ENCODE results near the gene CDCA5. TPM values are rescaled to one million over a fixed set of nuclear protein-coding genes. Genes with fewer than 3 reads are reported as not detected.

The CDCA5 gene
- total RNA-seq, 1 experiment from 2014 or later: 78.4 TPM

DNA sequence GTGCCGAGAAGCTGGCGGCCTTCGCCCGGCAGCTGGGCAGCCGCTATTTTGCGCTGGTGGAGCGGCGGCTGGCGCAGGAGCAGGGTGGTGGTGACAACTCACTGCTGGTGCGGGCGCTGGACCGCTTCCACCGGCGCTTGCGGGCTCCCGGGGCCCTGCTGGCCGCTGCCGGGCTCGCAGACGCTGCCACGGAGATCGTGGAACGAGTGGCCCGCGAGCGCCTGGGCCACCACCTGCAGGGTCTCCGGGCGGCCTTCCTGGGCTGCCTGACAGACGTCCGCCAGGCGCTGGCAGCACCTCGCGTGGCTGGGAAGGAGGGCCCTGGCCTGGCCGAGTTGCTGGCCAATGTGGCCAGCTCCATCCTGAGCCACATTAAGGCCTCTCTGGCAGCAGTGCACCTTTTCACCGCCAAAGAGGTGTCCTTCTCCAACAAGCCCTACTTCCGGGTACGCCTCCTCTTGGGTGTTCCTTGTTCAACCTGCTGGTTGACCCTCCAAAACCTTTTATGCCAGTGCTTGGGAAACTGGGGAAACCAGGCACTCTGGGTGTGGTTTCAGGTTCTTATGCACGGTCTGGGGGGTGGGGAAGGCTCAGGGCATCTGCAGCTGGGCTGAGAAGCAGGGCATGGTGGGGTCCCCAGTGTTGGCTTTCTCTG, 24.8 kb upstream of the CDCA5 start:
- DNase-seq (ENCODE audit: low read depth): no peak

DNA sequence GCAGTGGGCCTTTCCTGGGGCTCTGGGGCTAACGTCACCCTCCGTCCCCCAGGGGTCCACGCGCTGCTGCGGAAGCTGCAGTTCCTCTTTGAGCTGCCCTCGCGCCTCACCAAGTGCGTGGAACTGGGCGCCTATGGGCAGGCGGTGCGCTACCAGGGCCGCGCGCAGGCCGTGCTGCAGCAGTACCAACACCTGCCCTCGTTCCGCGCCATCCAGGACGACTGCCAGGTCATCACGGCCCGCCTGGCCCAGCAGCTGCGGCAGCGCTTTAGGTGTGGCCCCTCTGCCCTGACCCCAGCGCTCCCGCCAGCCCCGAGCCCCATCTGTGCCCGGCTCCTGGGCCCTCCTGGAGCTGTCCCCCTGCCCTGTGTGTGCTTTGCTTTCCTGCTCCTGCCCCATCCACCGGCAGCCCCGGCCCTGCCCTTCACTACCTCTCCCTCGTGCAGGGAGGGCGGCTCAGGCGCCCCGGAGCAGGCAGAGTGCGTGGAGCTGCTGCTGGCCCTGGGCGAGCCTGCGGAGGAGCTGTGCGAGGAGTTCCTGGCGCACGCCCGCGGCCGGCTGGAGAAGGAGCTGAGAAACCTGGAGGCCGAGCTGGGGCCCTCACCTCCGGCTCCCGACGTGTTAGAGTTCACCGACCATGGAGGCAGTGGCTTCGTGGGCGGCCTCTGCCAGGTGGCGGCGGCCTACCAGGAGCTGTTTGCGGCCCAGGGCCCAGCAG, 24.1 kb upstream of the CDCA5 start:
- no peak for DNase-seq (ENCODE audit: low read depth)

DNA sequence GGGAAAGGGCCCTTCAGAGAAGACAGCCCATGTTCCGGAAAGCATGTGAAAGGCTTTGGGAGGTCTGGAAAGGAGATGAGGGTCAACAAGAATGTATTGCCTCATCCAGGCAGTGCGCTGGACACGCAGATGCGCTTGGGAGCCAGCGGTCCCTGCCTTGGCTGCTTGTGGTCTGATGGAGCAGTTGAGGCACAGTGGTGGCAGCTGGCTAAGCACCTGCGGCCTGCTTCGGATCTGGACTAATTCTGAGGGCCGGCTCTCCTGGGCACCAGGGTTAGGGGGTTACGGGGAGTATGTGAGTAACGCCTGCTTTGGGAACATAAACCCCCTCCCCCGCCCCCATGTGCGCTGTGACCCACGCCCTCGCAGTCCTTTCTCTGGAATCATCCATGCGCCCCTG, 23.2 kb upstream of the CDCA5 start:
- DNase-seq (ENCODE audit: low read depth): no peak

DNA sequence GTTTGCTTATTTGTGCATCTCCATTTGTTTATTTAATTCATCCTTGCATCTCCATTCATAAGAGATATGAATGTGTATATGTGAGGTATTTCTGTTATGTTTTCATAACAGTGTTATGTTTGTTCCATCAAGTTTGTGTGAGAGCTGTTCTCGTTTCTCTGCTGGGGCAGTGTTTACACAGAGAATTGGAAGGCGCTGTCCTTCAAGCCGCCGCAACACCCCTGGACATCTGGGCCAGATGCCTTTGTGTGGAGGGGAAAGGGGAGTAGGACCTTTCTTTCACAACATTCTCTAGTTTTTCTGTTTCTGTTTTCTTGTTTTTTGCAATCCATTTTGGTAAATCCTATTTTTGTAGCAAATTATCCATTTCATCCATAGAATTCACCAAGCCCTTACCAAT, 20.8 kb upstream of the CDCA5 start:
- DNase-seq (ENCODE audit: low read depth): no peak

DNA sequence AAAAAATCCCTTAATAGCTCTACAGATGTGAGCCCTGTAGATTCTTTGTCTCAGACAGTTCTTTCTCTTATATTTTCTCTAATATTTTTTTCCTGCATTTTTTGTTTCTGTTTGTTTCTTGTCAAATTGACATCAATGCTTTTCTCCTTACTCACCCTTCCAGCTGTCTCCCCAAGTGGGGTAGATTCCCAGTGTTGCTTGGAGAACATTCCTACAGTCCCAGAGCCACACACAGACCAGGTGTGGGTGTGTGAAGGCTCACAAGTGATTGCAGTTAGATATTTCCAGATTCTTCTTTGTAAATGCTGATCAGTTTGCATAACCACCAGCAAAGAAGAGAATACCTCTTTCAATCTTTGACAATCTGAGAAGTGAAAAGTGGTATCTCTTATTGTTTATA, 19.6 kb upstream of the CDCA5 start:
- no peak for DNase-seq (ENCODE audit: low read depth)

DNA sequence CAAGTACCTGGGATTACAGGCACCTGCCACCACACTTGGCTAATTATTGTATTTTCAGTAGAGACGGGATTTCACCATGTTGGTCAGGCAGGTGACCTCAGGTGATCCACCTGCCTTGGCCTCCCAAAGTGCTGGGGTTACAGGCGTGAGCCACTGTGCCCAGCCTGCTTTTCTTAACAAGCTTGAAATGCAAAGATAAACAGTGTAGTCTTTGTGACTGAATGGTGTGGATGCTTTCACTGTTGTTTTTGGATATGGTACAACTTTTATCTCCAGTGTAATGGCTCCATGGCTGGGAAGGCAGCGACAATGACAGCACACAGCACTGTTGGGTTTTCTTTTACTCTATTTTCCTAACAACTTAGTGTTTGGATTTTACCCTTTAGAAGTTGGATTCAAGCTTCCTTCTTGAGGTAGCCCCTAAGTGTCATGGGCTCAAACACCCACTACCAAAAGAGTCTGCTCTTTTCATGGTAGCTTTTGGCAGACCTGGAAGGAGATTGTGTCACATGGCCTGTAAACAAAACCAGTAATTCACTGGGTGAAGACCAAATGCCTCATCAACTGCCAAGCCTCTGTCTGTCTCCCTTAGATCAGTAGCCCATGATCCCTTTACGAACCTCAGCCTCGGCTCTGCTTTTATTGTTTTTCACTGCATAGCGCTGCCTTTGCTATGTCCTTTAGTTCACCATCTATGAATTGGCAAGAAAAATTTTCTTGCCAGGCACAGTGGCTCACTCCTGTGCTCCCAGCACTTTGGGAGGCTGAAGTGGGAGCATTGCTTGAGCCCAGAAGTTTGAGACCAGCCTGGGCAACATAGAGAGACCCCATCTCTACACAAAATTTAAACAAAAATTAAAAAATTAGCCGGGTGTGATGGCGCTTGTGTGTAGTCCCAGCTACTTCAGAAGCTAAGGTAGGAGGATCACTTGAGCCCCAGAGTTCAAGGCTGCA, 18.6 kb upstream of the CDCA5 start:
- DNase-seq (ENCODE audit: low read depth): no peak

DNA sequence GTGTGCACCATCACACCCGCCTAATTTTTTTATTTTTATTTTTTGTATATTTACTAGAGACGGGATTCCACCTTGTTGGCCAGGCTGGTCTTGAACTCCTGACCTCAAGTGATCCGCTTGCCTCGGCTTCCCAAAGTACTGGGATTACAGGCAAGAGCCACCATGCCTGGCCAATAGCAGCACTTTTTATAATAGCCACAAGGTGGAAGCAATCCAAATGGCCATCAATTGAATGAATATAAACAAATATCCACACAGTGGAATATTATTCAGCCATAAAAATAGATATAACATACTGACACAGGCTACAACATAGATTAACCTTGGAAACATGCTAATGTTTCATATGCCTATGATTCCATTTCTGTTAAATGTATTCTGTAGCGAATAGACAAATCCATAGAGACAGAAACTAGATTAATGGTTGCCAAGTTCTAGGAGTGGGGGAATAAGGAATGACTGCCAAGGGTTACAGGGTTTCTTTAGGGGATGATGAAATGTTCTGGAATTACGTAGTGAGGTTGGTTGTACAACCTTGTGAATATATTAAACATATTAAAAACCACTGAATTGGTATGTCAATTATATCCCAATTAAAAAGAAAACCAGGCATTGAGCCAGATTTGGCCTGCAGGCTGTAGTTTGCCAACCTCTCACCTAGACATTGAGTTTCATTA, 17.0 kb upstream of the CDCA5 start:
- no peak for DNase-seq (ENCODE audit: low read depth)

DNA sequence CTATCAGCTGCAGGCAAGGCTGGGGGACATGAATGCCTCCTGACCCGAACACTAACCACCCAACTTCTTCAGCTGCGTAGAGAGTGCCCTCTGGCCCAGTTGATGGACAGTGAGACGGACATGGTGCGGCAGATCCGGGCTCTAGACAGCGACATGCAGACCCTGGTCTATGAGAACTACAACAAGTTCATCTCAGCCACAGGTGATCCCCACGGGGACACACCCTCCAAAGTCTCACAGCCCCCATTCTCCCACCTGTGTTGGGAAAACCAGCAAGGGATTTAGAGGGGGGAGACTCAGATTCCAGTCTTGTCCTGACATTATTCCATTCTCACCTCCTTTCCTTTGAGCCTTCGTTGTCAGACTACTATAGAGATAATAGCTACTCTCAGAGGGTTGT, 13.1 kb upstream of the CDCA5 start:
- no peak for DNase-seq (ENCODE audit: low read depth)

DNA sequence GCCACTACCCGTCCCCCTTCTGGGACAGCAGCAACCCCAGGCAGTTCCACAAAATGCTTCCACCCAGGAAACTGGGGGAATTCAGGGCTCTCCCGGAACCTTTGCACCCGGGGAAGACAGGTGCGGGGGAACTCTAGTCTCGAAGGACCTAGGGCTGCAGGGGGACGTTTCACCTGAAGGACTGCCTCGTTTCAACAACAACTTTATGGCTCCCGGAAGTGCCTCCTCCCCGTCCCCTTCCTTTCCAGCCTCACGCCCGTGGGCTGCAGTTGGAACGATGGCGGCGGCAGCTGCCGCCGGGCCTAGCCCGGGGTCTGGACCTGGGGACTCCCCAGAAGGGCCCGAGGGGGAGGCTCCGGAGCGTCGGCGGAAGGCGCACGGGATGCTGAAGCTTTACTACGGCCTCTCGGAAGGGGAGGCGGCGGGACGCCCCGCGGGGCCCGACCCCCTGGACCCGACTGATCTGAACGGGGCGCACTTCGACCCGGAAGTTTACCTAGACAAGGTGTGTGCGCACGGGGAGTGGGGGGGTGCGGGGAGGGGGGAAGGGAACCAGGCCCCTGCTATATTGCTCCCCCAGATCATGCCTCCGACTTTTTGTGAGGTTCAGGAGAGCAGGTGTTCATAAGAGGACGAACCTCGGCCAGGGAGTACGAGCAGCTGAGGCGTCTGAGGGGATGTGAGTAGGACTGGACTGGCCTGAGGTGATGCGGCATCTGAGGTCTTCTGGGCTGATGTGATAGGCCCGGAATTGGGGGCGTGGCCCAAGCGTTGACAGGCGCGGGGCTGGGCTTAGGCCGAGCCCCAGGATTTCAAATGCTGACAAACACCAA, 12.3 kb upstream of the CDCA5 start, which contains the start of gene VPS51:
Gene VPS51, plus strand, starts transcription at position 241 of the 833 bp plus-strand sequence. Its CDS starts 37 bp downstream, at position 278.
- DNase-seq (ENCODE audit: low read depth): peak; percentile 83

- DNase-seq (ENCODE audit: low read depth): no peak
These were observed 11.6 kb upstream of the CDCA5 start for GRCh38 chr11:65095427-65095826.

GRCh38 chr11:65090628-65091027, 6.8 kb upstream of the CDCA5 start:
- DNase-seq (ENCODE audit: low read depth): no peak

DNA sequence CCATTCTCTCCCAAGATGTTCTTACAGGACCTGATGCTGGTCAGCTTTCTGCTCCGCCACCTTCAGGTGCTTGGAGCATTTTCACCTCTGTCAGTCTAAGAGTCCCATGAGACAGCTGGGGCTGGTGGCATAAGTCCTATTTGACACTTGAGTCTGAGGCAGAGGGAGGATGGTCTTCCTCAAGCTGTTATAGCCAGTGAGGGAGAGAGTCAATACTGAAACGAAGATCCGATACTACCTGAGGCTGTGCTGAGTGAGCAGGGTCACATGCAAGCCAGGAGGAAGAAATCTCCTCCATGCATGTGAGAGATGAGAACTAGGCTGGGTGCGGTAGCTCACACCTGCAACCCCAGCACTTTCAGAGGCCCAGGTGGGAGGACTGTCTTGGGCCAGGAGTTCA, 5.8 kb upstream of the CDCA5 start:
- no peak for DNase-seq (ENCODE audit: low read depth)

DNA sequence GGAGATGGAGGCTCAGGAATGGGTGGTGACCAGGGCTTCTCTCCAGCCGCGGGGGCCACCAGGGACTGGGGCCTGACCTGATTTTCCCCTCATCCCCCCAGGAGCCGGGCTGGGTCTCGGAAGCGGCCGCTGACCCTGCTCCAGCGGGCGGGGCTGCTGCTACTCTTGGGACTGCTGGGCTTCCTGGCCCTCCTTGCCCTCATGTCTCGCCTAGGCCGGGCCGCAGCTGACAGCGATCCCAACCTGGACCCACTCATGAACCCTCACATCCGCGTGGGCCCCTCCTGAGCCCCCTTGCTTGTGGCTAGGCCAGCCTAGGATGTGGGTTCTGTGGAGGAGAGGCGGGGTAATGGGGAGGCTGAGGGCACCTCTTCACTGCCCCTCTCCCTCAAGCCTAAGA, 4.0 kb upstream of the CDCA5 start:
- no peak for DNase-seq (ENCODE audit: low read depth)

GRCh38 chr11:65087216-65087615, 3.4 kb upstream of the CDCA5 start:
- no peak for DNase-seq (ENCODE audit: low read depth)

- DNase-seq (ENCODE audit: low read depth): no peak
These were observed 3.0 kb upstream of the CDCA5 start for GRCh38 chr11:65086809-65087208.

GRCh38 chr11:65085446-65085845, 1.6 kb upstream of the CDCA5 start:
- DNase-seq (ENCODE audit: low read depth): no peak

DNA sequence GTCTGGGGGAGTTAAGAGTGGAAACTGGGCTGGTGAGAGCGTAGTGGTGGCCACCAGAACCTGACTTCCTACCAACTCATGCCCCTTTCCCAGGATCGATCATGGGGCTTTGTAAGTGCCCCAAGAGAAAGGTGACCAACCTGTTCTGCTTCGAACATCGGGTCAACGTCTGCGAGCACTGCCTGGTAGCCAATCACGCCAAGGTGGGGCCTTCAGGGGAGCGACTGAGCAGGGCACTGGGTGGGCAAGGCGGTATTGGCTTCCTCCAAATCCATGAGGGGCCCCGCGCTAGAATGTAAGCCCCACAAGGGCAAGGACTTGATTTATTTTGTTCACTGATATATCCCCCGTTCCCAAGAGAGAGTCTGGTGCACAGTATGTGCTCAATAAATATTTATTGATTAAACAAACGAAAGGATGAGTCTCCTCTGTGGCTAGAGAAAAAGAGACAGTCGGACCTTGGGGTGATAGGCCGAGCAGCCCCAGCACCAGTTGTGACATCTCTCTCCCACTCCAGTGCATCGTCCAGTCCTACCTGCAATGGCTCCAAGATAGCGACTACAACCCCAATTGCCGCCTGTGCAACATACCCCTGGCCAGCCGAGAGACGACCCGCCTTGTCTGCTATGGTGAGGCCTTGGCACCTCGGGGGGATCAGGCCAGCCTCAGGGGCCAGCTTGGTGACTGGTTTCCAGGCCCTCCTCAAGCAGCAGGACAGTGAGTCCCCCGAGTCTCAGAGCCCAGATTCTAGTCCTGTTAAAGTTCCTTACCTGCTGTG, 947 bp upstream of the CDCA5 start:
- DNase-seq (ENCODE audit: low read depth): no peak

- DNase-seq (ENCODE audit: low read depth): no peak
These were observed 556 bp downstream of the CDCA5 start for GRCh38 chr11:65083134-65083833.

DNA sequence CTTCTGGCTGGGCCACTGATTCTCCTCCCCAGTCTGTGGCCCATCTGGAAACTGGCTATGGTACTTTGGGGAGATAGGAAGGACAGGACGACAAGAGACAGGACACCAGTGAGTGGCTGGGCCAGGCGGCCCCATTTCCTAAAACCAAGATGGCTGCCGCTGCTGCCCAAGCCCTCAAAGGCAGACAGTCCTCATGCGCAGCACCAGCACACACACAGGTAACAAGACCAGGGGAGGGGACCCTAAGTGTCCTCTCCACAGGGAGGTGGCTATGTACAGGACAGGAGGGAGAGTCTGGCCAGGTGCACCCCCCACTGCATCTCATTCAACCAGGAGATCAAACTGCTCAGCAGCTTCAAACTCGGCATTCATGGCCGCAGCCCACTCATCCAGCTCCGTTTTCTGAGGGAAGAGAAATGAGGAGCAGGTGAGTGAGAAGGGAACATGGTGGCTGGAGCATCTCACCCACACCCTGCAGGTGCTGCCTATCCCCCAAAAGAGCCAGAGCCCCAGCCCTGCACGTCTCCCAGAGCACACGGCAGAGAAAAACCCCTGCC, 5.0 kb downstream of the CDCA5 start:
- no peak for DNase-seq (ENCODE audit: low read depth)

Data from HT1080 (cell line).